ENCODE measurements around the gene P2RX3. TPM values are rescaled to one million over a fixed set of nuclear protein-coding genes. Genes with fewer than 3 reads are reported as not detected.

Gene P2RX3
- total RNA-seq, 4 donors from 2014 or later, result 0.69 TPM; not detected in 3

- no peak overlapping the region for H3K27ac ChIP-seq
- H3K4me1 ChIP-seq, result no peaks in the 10 kb centered on the region
- peaks cover 15% of the 10 kb centered on the region for H3K27me3 ChIP-seq
- H3K9me3 ChIP-seq, result no peaks in the 10 kb centered on the region
- 51% methylated on average over 10 of the region's 26 CpGs; no CpG with 5 or more reads in 1 of the 2 donors for WGBS, 2 donors (ENCODE audit: low coverage in 1 of 2)
- no peak for ATAC-seq
- H3K36me3 ChIP-seq, result no peaks in the 10 kb centered on the region
- no peak overlapping the region for H3K4me3 ChIP-seq
- TF ChIP-seq CTCF (IDR thresholded peaks at IDR 0.05), result no peak
- TF ChIP-seq POLR2AphosphoS5 (IDR thresholded peaks at IDR 0.05), result no peak
- no peak for TF ChIP-seq POLR2A (IDR thresholded peaks at IDR 0.05)
- no peak for TF ChIP-seq EP300 (IDR thresholded peaks at IDR 0.05)
Measured at GRCh38 chr11:57376095-57377090, 38.2 kb downstream of the P2RX3 start.

GRCh38 chr11:57377107-57377506 is 39.0 kb downstream of the P2RX3 start:
- Histone ChIP-seq H3K4me3 (no peak overlapping the region), H3K36me3 (no peaks in the 10 kb centered on the region), H3K9me3 (no peaks in the 10 kb centered on the region), H3K27me3 (peaks cover 15% of the 10 kb centered on the region), H3K27ac (no peak overlapping the region), H3K4me1 (no peaks in the 10 kb centered on the region)
- TF ChIP-seq CTCF (IDR thresholded peaks at IDR 0.05) (no peak), EP300 (IDR thresholded peaks at IDR 0.05) (no peak), POLR2AphosphoS5 (IDR thresholded peaks at IDR 0.05) (no peak), POLR2A (IDR thresholded peaks at IDR 0.05) (no peak)
- no peak for ATAC-seq
- WGBS, 2 donors (ENCODE audit: low coverage in 1 of 2), result 62 to 82% methylated on average over 3 of the region's 5 CpGs

- H3K4me3 ChIP-seq, result no peak overlapping the region
- H3K9me3 ChIP-seq, result no peaks in the 10 kb centered on the region
- H3K36me3 ChIP-seq, result no peaks in the 10 kb centered on the region
- peaks cover 15% of the 10 kb centered on the region for H3K27me3 ChIP-seq
- no peak for TF ChIP-seq EP300 (IDR thresholded peaks at IDR 0.05)
- TF ChIP-seq POLR2AphosphoS5 (IDR thresholded peaks at IDR 0.05), result no peak
- TF ChIP-seq CTCF (IDR thresholded peaks at IDR 0.05), result no peak
- TF ChIP-seq POLR2A (IDR thresholded peaks at IDR 0.05), result no peak
- no peaks in the 10 kb centered on the region for H3K4me1 ChIP-seq
- ATAC-seq, result no peak
- H3K27ac ChIP-seq, result no peak overlapping the region
Measured at GRCh38 chr11:57378186-57378585, 40.0 kb downstream of the P2RX3 start.

- H3K4me3 ChIP-seq, result no peak overlapping the region
- H3K36me3 ChIP-seq, result no peaks in the 10 kb centered on the region
- H3K27ac ChIP-seq, result no peak overlapping the region
- TF ChIP-seq POLR2AphosphoS5 (IDR thresholded peaks at IDR 0.05), result no peak
- TF ChIP-seq CTCF (IDR thresholded peaks at IDR 0.05), result no peak
- WGBS, 2 donors (ENCODE audit: low coverage in 1 of 2), result 14% methylated on average over 3 of the region's 10 CpGs; no CpG with 5 or more reads in 1 of the 2 donors
- H3K27me3 ChIP-seq, result peaks cover 15% of the 10 kb centered on the region
- no peak for ATAC-seq
- no peaks in the 10 kb centered on the region for H3K4me1 ChIP-seq
- no peaks in the 10 kb centered on the region for H3K9me3 ChIP-seq
Measured at GRCh38 chr11:57379732-57380131, 41.6 kb downstream of the P2RX3 start.

- no peak for ATAC-seq
- Histone ChIP-seq H3K36me3 (no peaks in the 10 kb centered on the region), H3K27me3 (peaks cover 15% of the 10 kb centered on the region), H3K27ac (no peak within 1 kb of the TSS), H3K9me3 (no peaks in the 10 kb centered on the region), H3K4me3 (no peak within 1 kb of the TSS), H3K4me1 (no peaks in the 10 kb centered on the region)
- no peak for TF ChIP-seq EP300 (IDR thresholded peaks at IDR 0.05)
- no peak for TF ChIP-seq POLR2AphosphoS5 (IDR thresholded peaks at IDR 0.05)
- no peak for TF ChIP-seq POLR2A (IDR thresholded peaks at IDR 0.05)
- no peak for TF ChIP-seq CTCF (IDR thresholded peaks at IDR 0.05)
- WGBS, 2 donors (ENCODE audit: low coverage in 1 of 2), result 86% methylated on average over 1 of the region's 2 CpGs; no CpG with 5 or more reads in 1 of the 2 donors
Measured at GRCh38 chr11:57380975-57381374, 42.8 kb downstream of the P2RX3 start, which contains the start of gene PRG3. Gene PRG3 (minus strand): TSS chr11:57381150. CDS start chr11:57380708, 442 bp downstream.
